Suprapubic skin (tissue), 4 donors: Measurements from ENCODE around the gene ACSF2. TPM values are rescaled to one million over a fixed set of nuclear protein-coding genes. Genes with fewer than 3 reads are reported as not detected.
A peak's percentile ranks its signal among the peaks of the same experiment; 100 is the strongest.

Experiments
- DNase-seq, 2 donors: peaks; one replicate each; pipeline ENCODE4 v3.0.0-alpha.2; 2019; ENCODE audit warnings: low spot score in 2 of 2
- H3K27ac ChIP-seq: fragments of 200-600 bp; sonication (generic); one replicate; pipeline ENCODE4 v1.5.1; 2019
- H3K27me3 ChIP-seq: fragments of 200-600 bp; sonication (generic); one replicate; pipeline ENCODE4 v1.5.1; 2019
- H3K36me3 ChIP-seq: fragments of 200-600 bp; sonication (generic); one replicate; pipeline ENCODE4 v1.5.1; 2019
- H3K4me1 ChIP-seq: fragments of 200-600 bp; sonication (generic); one replicate; pipeline ENCODE4 v1.5.1; 2019
- H3K4me3 ChIP-seq: fragments of 200-600 bp; sonication (generic); one replicate; pipeline ENCODE4 v1.5.1; 2019; ENCODE audit warnings: mild to moderate bottlenecking
- H3K9me3 ChIP-seq: fragments of 200-600 bp; sonication (generic); one replicate; pipeline ENCODE4 v1.5.1; 2019
- EP300 ChIP-seq: sonication (generic); formaldehyde crosslinking; IDR thresholded peaks from one replicate; pipeline ENCODE4 v1.6.1; 2017; ENCODE audit warnings: antibody characterized with exemption
- POLR2A ChIP-seq, 2 donors: fragments of 450-650 bp; IDR thresholded peaks; one replicate each; pipeline ENCODE4 v1.6.1; 2017; ENCODE audit warnings: antibody characterized with exemption in 2 of 2, mild to moderate bottlenecking in 2 of 2, moderate library complexity in 2 of 2
- POLR2AphosphoS5 ChIP-seq, 3 donors: sonication (generic); formaldehyde crosslinking; IDR thresholded peaks; one replicate each; pipeline ENCODE4 v1.6.1; 2017; ENCODE audit warnings: antibody characterized with exemption in 3 of 3
- WGBS: methylation state at CpG from one replicate; pipeline ENCODE4 v1.1.5; 2018; 5-methylcytosine and 5-hydroxymethylcytosine counted together
- total RNA-seq, 4 donors: library from RNA; depleted of rRNA; stranded (reverse); fragments of >200 nt; gene quantifications; one replicate each; pipeline ENCODE4 v1.1.0, GENCODE V29; 2016
- TF ChIP-seq, protein P1 (sequence below), 2 donors: fragments of 200-600 bp in 1 of 2; fragments of 450-650 bp in 1 of 2; sonication (generic) in 1 of 2; IDR thresholded peaks; one replicate each; pipeline ENCODE4 v1.5.1; 2016 to 2019; ENCODE audit warnings: antibody characterized with exemption in 2 of 2, mild to moderate bottlenecking in 1 of 2, moderate library complexity in 1 of 2

Gene ACSF2
- total RNA-seq, 4 donors from 2014 or later = 61.2 to 164 (median 69.8) TPM

DNA sequence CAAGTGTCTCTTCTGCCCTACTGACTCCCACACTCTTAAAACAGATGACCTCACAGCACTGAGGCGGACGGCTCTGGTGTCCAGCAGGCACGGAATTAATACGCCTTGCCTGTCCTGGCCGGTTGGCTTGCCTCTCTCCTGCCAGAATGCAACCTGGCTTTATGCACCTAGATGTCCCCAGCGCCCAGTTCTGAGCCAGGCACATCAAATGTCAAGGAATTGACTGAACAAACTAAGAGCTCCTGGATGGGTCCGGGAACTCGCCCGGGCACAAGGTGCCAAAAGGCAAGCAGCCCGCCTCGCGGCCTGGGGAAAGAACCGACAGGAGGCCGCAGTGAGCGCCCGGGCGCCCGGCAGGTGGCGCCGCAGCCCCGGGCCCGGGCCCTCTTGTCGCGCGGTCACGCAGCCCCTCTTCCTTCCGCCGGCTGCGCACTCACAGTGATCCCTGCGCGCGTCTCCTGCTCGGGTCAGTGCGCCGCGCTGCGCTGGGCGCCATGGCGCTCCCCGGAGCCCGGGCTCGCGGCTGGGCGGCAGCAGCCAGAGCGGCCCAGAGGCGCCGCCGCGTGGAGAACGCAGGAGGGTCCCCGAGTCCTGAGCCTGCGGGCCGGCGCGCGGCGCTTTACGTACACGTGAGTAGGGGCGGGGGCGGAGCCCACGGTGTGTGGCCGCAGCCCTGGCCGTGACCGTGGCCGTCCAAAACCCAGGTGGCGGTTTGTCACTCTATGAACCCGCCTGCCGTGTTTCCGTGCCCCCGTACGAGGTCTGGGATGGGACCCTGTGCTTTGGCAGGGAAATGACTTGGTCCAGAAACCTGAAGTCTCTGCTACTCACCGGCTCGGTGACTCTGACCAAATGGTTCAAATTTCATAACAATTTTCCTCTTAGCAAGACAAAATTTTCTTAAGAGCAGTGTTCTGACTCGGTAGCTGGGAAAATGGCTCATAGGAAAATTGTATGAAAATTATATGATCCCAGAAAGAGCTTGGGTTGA lies 52.7 kb downstream of the ACSF2 start, which contains the start of gene RSAD1:
TSS of gene RSAD1 (plus strand) at position 470 of the 991 bp plus-strand sequence. CDS start at position 495, 25 bp downstream.
- Histone ChIP-seq H3K9me3 (no peaks in the 10 kb centered on the region), H3K4me3 (peak within 1 kb of the TSS; percentile 76), H3K27ac (peak within 1 kb of the TSS; percentile 87), H3K27me3 (no peaks in the 10 kb centered on the region), H3K4me1 (peaks cover 44% of the 10 kb centered on the region), H3K36me3 (peaks cover 26% of the 10 kb centered on the region)
- DNase-seq = peak; percentile 90 to 91
- WGBS = 1% methylated on average over 25 of the region's 75 CpGs
- TF ChIP-seq POLR2AphosphoS5 (IDR thresholded peaks at IDR 0.05) (peak in 1 of 3 donors; percentile 13), POLR2A (IDR thresholded peaks at IDR 0.05) (peak; percentile 59 to 90), EP300 (no peak)
- TF ChIP-seq, protein P1, sequence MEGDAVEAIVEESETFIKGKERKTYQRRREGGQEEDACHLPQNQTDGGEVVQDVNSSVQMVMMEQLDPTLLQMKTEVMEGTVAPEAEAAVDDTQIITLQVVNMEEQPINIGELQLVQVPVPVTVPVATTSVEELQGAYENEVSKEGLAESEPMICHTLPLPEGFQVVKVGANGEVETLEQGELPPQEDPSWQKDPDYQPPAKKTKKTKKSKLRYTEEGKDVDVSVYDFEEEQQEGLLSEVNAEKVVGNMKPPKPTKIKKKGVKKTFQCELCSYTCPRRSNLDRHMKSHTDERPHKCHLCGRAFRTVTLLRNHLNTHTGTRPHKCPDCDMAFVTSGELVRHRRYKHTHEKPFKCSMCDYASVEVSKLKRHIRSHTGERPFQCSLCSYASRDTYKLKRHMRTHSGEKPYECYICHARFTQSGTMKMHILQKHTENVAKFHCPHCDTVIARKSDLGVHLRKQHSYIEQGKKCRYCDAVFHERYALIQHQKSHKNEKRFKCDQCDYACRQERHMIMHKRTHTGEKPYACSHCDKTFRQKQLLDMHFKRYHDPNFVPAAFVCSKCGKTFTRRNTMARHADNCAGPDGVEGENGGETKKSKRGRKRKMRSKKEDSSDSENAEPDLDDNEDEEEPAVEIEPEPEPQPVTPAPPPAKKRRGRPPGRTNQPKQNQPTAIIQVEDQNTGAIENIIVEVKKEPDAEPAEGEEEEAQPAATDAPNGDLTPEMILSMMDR (IDR thresholded peaks at IDR 0.05) = peak; percentile 69 to 98

DNA sequence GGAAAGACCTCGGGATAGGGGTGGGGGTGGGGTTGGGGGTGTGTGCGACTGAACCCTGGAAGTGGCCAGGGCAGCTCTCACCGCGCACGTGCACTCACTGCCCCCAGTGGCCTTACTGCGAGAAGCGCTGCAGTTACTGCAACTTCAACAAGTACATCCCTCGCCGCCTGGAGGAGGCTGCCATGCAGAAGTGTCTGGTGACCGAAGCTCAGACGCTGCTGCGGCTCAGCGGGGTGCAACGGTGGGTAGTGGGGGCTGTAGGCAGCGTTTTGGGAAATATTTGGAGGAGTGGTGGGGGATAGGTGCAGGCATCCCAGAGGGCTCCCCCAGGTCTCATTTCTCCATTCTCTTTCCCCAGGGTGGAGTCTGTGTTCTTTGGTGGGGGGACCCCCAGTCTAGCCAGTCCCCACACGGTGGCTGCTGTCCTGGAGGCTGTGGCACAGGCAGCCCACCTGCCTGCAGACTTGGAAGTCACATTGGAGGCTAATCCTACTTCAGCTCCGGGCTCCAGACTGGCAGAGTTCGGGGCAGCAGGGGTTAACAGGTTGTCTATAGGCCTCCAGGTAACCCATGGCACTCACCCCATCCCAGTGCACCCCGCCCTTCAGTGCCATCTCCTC lies 53.6 kb downstream of the ACSF2 start:
- Histone ChIP-seq H3K27me3 (no peaks in the 10 kb centered on the region), H3K4me3 (peak overlapping the region; percentile 76), H3K4me1 (peaks cover 45% of the 10 kb centered on the region), H3K9me3 (no peaks in the 10 kb centered on the region), H3K27ac (peak overlapping the region; percentile 87), H3K36me3 (peaks cover 25% of the 10 kb centered on the region)
- TF ChIP-seq POLR2A (IDR thresholded peaks at IDR 0.05) (no peak), EP300 (no peak), POLR2AphosphoS5 (IDR thresholded peaks at IDR 0.05) (no peak)
- TF ChIP-seq, protein P1 (IDR thresholded peaks at IDR 0.05) = peak in 1 of 2 donors; percentile 60
- WGBS = 23% methylated on average over 2 of the region's 19 CpGs
- peak in 1 of 2 donors; percentile 87 for DNase-seq

DNA sequence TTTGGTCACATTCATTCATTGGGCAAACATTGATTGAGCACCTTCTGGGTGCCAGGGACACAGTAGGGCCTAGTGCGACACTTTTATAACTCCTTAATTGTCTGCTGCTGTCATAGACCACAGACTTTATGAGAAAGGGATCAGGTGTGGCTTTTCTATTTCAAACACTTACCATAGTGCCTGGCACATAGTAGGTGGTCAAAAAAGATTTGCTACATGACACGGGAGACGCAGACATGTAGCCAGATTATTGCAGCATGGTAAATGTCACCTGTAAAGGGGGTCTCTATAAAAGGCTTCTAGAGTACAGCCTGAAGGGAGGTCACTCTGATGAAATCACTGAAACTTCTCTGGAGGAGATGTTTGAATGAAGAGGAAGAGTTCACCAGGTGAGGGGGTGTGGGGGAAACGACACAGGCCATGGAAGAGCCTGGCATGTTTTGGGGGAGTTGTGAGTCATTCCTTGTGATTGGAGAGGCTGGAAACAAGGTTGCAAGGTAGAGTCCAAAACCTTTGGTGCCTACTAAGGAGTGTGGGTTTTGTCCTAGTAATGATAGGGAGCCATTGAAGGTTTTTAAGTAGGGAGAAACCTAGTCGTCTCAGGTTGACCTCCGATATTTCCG lies 54.2 kb downstream of the ACSF2 start:
- H3K36me3 ChIP-seq = peaks cover 27% of the 10 kb centered on the region
- 83% methylated on average over 7 of the region's 7 CpGs for WGBS
- H3K4me1 ChIP-seq = peaks cover 45% of the 10 kb centered on the region
- H3K27me3 ChIP-seq = no peaks in the 10 kb centered on the region
- H3K9me3 ChIP-seq = no peaks in the 10 kb centered on the region
- no peak for DNase-seq
- no peak overlapping the region for H3K27ac ChIP-seq
- TF ChIP-seq POLR2A (IDR thresholded peaks at IDR 0.05) (no peak), EP300 (no peak)
- TF ChIP-seq, protein P1 (IDR thresholded peaks at IDR 0.05) = no peak
- peak overlapping the region; percentile 76 for H3K4me3 ChIP-seq

DNA sequence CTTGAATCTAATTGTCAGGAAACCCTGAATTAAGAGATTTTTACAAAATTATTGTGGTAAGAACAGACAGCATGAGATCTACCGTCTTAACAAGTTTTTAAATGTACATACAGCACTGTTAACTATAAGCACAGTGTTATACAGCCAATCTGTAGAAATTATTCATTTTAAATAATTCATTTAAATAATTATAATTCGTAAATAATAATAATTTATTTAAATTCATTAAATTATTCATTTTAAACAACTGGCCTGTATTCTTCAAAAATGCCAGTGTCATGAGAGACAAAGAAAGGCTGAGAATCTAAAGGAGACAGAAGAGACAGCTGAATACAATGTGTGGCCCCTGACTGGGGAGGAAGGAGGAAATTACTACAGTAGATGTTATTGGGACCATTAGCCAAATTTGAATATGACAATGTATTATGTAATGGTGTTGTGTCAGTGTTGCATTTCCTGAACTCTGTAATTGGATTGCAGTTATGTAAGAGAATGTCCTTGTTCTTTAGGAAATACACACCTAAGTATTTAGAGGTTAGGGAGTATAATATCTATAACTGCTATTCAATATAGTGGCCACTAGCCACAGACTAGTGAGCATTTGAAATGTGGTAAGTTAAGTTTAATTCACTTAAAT lies 55.0 kb downstream of the ACSF2 start:
- H3K4me1 ChIP-seq = peaks cover 45% of the 10 kb centered on the region
- no peak for DNase-seq
- H3K9me3 ChIP-seq = no peaks in the 10 kb centered on the region
- no peaks in the 10 kb centered on the region for H3K27me3 ChIP-seq
- no peak overlapping the region for H3K27ac ChIP-seq
- TF ChIP-seq POLR2A (IDR thresholded peaks at IDR 0.05) (no peak), EP300 (no peak), POLR2AphosphoS5 (IDR thresholded peaks at IDR 0.05) (no peak)
- TF ChIP-seq, protein P1 (IDR thresholded peaks at IDR 0.05) = no peak
- 86% methylated on average over 2 of the region's 2 CpGs for WGBS
- no peak overlapping the region for H3K4me3 ChIP-seq
- H3K36me3 ChIP-seq = peaks cover 34% of the 10 kb centered on the region
